Measurements from ENCODE around the gene ZNF724.

The ZNF724 gene

GRCh38 chr19:23183251-23183650 lies 66.9 kb downstream of the ZNF724 start:
- DNase-seq = no peak
- no peaks in the 10 kb centered on the region for H3K9me3 ChIP-seq
- H3K36me3 ChIP-seq = no peaks in the 10 kb centered on the region
- no peaks in the 10 kb centered on the region for H3K4me1 ChIP-seq
- TF ChIP-seq CTCF (IDR thresholded peaks at IDR 0.05; ENCODE audit: low read depth, low read length) = no peak
- no peak overlapping the region for H3K4me3 ChIP-seq (ENCODE audit: low read depth, low read length)
- H3K27me3 ChIP-seq = no peaks in the 10 kb centered on the region
